Activated CD8-positive, alpha-beta memory T cell treated with anti-CD3 and anti-CD28 coated beads, Interleukin-2, amount 10 ng/mL, durations not matched to agents 7 days and 5 days (primary cell): ENCODE data around the gene FCHO2. TPM values are rescaled to one million over a fixed set of nuclear protein-coding genes. Genes with fewer than 3 reads are reported as not detected.

Experiments
- ATAC-seq: fragments of 150-1000 bp; cut with Tn5 transposase; one replicate; pipeline ENCODE4 v1.10.0; 2021; ENCODE audit warnings: moderate library complexity
- CTCF ChIA-PET: fragments of 350-600 bp; sonication (Branson Sonifier 250); formaldehyde crosslinking; loops from one replicate; lab custom pipeline; 2021; ENCODE audit warnings: antibody characterized with exemption; lab: Charles Lee
- DNase-seq: peaks from one replicate; pipeline ENCODE4 v3.0.0-alpha.2; 2020
- H3K27ac Mint-ChIP-seq: one replicate; pipeline ENCODE4 v1.8.0; 2021; ENCODE audit warnings: mild to moderate bottlenecking, mixed read lengths
- H3K27me3 Mint-ChIP-seq: one replicate; pipeline ENCODE4 v1.8.0; 2021; ENCODE audit warnings: mixed read lengths
- H3K36me3 Mint-ChIP-seq: one replicate; pipeline ENCODE4 v1.8.0; 2021; ENCODE audit warnings: mild to moderate bottlenecking, mixed read lengths
- H3K4me1 Mint-ChIP-seq: one replicate; pipeline ENCODE4 v1.8.0; 2021; ENCODE audit warnings: mixed read lengths
- H3K4me3 Mint-ChIP-seq: one replicate; pipeline ENCODE4 v1.8.0; 2021; ENCODE audit warnings: mild to moderate bottlenecking, moderate library complexity, mixed read lengths
- H3K9me3 Mint-ChIP-seq: one replicate; pipeline ENCODE4 v1.8.0; 2022; ENCODE audit warnings: low read depth, mixed read lengths
- total RNA-seq, 2 experiments: library from RNA; stranded (reverse); gene quantifications; one replicate each; pipeline ENCODE4 v1.2.3, GENCODE V29; 2021

Gene FCHO2
- total RNA-seq, 2 experiments from 2014 or later: 2.1 to 2.8 TPM

GRCh38 chr5:73027361-73027760 is 71.5 kb downstream of the FCHO2 start:
- Mint-ChIP-seq H3K36me3 (no peaks in the 10 kb centered on the region), H3K9me3 (no peaks in the 10 kb centered on the region), H3K4me3 (no peak overlapping the region), H3K27ac (no peak overlapping the region), H3K4me1 (no peaks in the 10 kb centered on the region), H3K27me3 (no peaks in the 10 kb centered on the region)
- ATAC-seq (no peak), DNase-seq (no peak)
- CTCF ChIA-PET: no interaction called here

DNA sequence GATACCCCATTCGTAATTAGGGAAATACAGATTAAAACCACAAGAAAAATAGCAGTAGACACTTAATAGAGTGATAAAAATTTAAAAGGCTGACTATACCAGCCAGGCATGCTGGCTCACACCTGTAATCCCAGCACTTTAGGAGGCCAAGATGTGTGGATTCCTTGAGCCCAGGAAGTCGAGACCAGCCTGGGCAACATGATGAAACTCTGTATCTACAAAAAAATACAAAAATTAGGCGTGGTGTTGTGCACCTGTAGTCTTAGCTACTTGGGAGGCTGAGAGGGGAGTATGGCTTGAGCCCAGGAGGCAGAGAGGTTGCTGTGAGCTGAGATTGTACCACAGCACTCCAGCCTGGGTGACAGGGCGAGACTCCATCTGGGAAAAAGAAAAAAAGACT is 72.0 kb downstream of the FCHO2 start:
- no peak for ATAC-seq
- no peaks in the 10 kb centered on the region for H3K9me3 Mint-ChIP-seq
- CTCF ChIA-PET: no interaction called here
- DNase-seq: no peak
- H3K4me3 Mint-ChIP-seq: no peak overlapping the region
- no peaks in the 10 kb centered on the region for H3K4me1 Mint-ChIP-seq
- H3K27me3 Mint-ChIP-seq: no peaks in the 10 kb centered on the region
- no peak overlapping the region for H3K27ac Mint-ChIP-seq
- no peaks in the 10 kb centered on the region for H3K36me3 Mint-ChIP-seq

DNA sequence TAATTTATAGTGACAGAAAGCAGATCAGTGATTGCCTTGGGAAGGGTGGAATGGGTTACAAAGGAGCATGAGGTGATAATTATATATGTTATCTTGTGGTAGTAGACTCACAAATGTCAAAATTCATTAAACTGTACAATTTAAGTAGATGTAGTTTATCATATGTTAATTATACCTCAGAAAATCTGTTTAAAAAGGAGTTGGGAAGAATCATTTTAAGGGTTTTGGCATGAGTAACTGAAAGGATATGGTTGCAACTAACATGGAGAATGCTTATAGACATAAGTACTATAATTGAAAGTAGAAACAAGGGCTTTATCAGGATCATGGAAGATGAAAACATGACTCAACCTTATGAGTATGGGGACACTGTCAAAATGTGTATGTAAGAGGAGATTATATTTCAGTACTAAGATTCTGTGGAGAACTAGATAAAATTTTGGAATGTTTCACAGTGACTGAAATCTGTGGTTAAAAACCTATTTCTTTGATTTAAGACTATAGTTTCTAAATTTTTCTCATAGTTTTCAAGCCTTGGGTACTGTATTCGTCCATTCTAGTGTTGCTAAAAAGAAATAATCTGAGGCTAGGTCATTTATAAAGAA is 73.3 kb downstream of the FCHO2 start:
- no peaks in the 10 kb centered on the region for H3K36me3 Mint-ChIP-seq

GRCh38 chr5:73030531-73030930 is 74.7 kb downstream of the FCHO2 start:
- no peak overlapping the region for H3K4me3 Mint-ChIP-seq
- no peaks in the 10 kb centered on the region for H3K9me3 Mint-ChIP-seq
- H3K27me3 Mint-ChIP-seq: no peaks in the 10 kb centered on the region
- H3K4me1 Mint-ChIP-seq: no peaks in the 10 kb centered on the region
- no peak overlapping the region for H3K27ac Mint-ChIP-seq
- no peak for ATAC-seq
- H3K36me3 Mint-ChIP-seq: no peaks in the 10 kb centered on the region
- no peak for DNase-seq
- CTCF ChIA-PET: no interaction called here

More for the DNA sequence above, 73.3 kb downstream of the FCHO2 start:
- no peak overlapping the region for H3K4me3 Mint-ChIP-seq
- no peaks in the 10 kb centered on the region for H3K4me1 Mint-ChIP-seq
- CTCF ChIA-PET: no interaction called here
- ATAC-seq (no peak), DNase-seq (no peak)
- H3K9me3 Mint-ChIP-seq: no peaks in the 10 kb centered on the region
- H3K27ac Mint-ChIP-seq: no peak overlapping the region
- no peaks in the 10 kb centered on the region for H3K27me3 Mint-ChIP-seq

DNA sequence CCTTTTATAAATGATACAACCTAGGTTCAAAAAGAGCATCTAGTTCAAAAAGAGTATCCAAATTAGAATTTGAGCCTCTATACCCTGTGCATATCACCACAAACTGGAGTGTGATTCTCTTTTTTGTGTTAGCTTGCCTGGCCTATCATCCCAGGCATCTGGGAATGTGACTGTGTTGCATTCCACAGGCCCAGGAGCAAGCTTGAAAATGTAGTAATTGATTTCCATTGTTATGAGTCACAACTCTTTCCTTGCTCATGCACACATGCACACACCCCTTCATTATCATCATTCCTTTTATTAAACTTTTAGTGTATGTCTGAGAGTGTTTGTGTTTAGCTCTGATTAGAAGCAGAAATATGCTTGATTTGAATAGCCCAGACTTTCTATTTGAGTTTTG is 75.2 kb downstream of the FCHO2 start:
- CTCF ChIA-PET: no interaction called here
- H3K4me3 Mint-ChIP-seq: no peak overlapping the region
- DNase-seq (no peak), ATAC-seq (no peak)
- H3K27me3 Mint-ChIP-seq: no peaks in the 10 kb centered on the region
- no peaks in the 10 kb centered on the region for H3K4me1 Mint-ChIP-seq
- H3K36me3 Mint-ChIP-seq: no peaks in the 10 kb centered on the region
- H3K9me3 Mint-ChIP-seq: no peaks in the 10 kb centered on the region
- no peak overlapping the region for H3K27ac Mint-ChIP-seq

DNA sequence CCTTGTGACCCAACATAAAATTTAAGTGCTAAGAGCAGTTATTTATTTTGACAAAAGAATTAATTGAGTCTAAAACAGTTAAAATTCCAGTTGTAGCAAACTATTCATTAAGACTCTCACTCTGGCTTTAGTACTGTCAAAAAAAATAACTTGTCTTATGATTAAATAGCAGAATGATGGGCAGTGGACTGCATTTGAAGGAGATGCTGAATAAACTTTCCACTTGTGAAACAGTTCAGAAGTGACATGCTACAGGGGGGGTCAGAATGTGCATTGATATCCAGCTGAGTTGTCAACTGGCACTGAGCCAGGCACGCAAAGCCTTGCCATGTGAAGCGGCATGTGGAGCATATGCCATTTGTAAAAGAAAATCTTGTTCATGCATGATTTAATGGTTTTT is 76.0 kb downstream of the FCHO2 start:
- H3K27ac Mint-ChIP-seq: no peak overlapping the region
- no peaks in the 10 kb centered on the region for H3K36me3 Mint-ChIP-seq
- CTCF ChIA-PET: no interaction called here
- H3K27me3 Mint-ChIP-seq: no peaks in the 10 kb centered on the region
- DNase-seq (no peak), ATAC-seq (no peak)
- no peak overlapping the region for H3K4me3 Mint-ChIP-seq
- H3K9me3 Mint-ChIP-seq: no peaks in the 10 kb centered on the region
- H3K4me1 Mint-ChIP-seq: no peaks in the 10 kb centered on the region

GRCh38 chr5:73032635-73033034 is 76.8 kb downstream of the FCHO2 start:
- no peak for ATAC-seq
- no peaks in the 10 kb centered on the region for H3K4me1 Mint-ChIP-seq
- H3K27ac Mint-ChIP-seq: no peak overlapping the region
- H3K27me3 Mint-ChIP-seq: no peaks in the 10 kb centered on the region
- DNase-seq: no peak
- no peaks in the 10 kb centered on the region for H3K9me3 Mint-ChIP-seq
- H3K36me3 Mint-ChIP-seq: no peaks in the 10 kb centered on the region
- H3K4me3 Mint-ChIP-seq: no peak overlapping the region
- CTCF ChIA-PET: interaction anchor here (1.0 kb wide), 1 partner anchor 183 kb away, joined by 3 read pairs; no protein-coding TSS in a partner anchor

DNA sequence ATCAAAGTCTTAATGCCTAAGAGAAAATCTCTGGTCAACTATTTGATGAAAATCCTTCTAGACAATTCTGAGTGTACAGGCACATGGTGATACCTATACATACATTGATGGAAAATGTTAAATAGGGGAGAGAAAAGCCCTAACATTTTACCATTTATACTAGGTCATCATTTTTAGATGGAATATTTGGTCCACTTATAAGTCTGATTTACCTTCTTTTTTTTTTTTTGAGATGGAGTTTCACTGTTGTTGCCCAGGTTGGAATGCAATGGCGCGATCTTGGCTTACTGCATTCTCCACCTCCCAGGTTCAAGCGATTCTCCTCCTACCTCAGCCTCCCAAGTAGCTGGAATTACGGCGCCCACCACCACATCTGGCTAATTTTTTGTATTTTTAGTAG is 81.7 kb downstream of the FCHO2 start:
- Mint-ChIP-seq H3K4me3 (no peak overlapping the region), H3K36me3 (no peaks in the 10 kb centered on the region), H3K27me3 (no peaks in the 10 kb centered on the region), H3K9me3 (no peaks in the 10 kb centered on the region), H3K4me1 (no peaks in the 10 kb centered on the region), H3K27ac (no peak overlapping the region)
- DNase-seq (no peak), ATAC-seq (no peak)
- CTCF ChIA-PET: no interaction called here

DNA sequence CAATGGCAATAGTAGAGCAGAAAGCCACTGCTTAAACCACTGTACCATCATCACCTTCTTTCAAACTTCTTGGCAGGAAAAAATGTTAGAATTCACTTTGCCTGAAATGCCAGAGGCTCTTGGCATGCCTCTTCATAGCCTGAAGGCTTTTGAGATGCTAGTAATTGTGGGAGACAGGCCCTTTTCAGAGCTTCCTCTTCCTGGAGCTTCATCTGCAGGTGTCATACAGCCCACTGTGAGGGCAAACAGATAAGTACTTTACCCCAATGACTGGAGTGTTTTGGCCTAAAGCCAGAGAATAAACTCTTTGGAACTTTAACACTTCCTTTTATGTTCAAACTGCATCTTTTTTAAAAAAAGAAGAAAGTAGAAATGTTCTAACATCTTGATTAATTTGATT is 83.2 kb downstream of the FCHO2 start:
- Mint-ChIP-seq H3K27me3 (no peaks in the 10 kb centered on the region), H3K9me3 (no peaks in the 10 kb centered on the region), H3K36me3 (no peaks in the 10 kb centered on the region), H3K4me1 (no peaks in the 10 kb centered on the region), H3K4me3 (no peak overlapping the region), H3K27ac (no peak overlapping the region)
- ATAC-seq: no peak
- CTCF ChIA-PET: no interaction called here
- no peak for DNase-seq

DNA sequence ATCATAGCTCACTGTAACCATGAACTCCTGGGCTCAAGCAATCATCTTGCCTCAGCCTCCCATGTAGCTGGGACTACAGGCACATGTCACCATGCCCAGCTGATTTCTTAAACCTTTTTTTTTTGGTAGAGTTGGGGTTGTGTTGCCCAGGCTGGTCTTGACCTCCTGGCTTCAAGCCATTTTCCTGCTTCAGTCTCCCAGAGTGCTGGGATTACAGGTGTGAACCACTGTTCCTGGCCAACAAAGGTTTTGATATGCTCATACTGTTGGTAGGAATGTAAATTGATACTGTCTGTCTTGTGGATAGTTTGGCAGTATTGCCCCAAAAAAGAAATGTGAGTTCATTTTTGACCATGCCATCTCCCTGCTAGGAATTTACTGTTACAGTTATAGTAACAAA is 87.2 kb downstream of the FCHO2 start:
- Mint-ChIP-seq H3K4me1 (no peaks in the 10 kb centered on the region), H3K9me3 (no peaks in the 10 kb centered on the region), H3K27ac (no peak overlapping the region), H3K36me3 (no peaks in the 10 kb centered on the region), H3K27me3 (no peaks in the 10 kb centered on the region), H3K4me3 (no peak overlapping the region)
- DNase-seq (no peak), ATAC-seq (no peak)
- CTCF ChIA-PET: no interaction called here

- Mint-ChIP-seq H3K36me3 (no peaks in the 10 kb centered on the region), H3K4me3 (no peak overlapping the region), H3K27ac (no peak overlapping the region), H3K4me1 (no peaks in the 10 kb centered on the region), H3K9me3 (no peaks in the 10 kb centered on the region), H3K27me3 (no peaks in the 10 kb centered on the region)
- no peak for DNase-seq
- CTCF ChIA-PET: no interaction called here
- ATAC-seq: no peak
Measured at GRCh38 chr5:73044546-73044945, 88.7 kb downstream of the FCHO2 start.

GRCh38 chr5:73045623-73046022 is 89.8 kb downstream of the FCHO2 start:
- H3K9me3 Mint-ChIP-seq: no peaks in the 10 kb centered on the region
- no peak overlapping the region for H3K4me3 Mint-ChIP-seq
- no peaks in the 10 kb centered on the region for H3K4me1 Mint-ChIP-seq
- no peak for ATAC-seq
- no peaks in the 10 kb centered on the region for H3K27me3 Mint-ChIP-seq
- H3K36me3 Mint-ChIP-seq: no peaks in the 10 kb centered on the region
- CTCF ChIA-PET: no interaction called here
- DNase-seq: no peak
- H3K27ac Mint-ChIP-seq: no peak overlapping the region

GRCh38 chr5:73061593-73061992 is 105.8 kb downstream of the FCHO2 start:
- CTCF ChIA-PET: no interaction called here

DNA sequence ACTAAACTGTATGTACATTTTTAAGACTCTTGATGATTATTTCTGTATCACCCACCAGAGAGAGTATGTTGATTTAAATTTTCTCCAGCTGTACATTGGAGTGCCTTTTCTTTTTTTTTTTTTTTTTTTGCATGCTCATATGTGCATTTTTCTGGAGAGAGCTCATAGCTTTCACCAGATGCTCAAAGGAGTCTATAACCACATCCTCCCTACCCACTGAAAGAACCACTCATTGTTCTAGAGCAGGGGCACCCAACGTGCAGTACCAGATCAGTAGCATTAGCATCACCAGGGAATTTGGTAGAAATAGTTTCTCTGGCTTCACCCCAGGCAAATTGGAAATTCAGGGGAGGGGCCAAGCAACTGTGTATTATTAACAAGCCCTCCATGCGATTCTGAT is 110.6 kb downstream of the FCHO2 start:
- CTCF ChIA-PET: no interaction called here
- DNase-seq (peak; percentile 41), ATAC-seq (peak; percentile 42)
- Mint-ChIP-seq H3K27ac (no peak overlapping the region), H3K27me3 (no peaks in the 10 kb centered on the region), H3K4me3 (no peak overlapping the region), H3K36me3 (no peaks in the 10 kb centered on the region), H3K4me1 (peaks cover 4% of the 10 kb centered on the region), H3K9me3 (no peaks in the 10 kb centered on the region)

More at GRCh38 chr5:73061593-73061992, 105.8 kb downstream of the FCHO2 start:
- ATAC-seq (no peak), DNase-seq (no peak)
- H3K4me1 Mint-ChIP-seq: peaks cover 4% of the 10 kb centered on the region
- no peaks in the 10 kb centered on the region for H3K9me3 Mint-ChIP-seq
- H3K27me3 Mint-ChIP-seq: no peaks in the 10 kb centered on the region
- H3K36me3 Mint-ChIP-seq: no peaks in the 10 kb centered on the region
- no peak overlapping the region for H3K4me3 Mint-ChIP-seq
- H3K27ac Mint-ChIP-seq: no peak overlapping the region

DNA sequence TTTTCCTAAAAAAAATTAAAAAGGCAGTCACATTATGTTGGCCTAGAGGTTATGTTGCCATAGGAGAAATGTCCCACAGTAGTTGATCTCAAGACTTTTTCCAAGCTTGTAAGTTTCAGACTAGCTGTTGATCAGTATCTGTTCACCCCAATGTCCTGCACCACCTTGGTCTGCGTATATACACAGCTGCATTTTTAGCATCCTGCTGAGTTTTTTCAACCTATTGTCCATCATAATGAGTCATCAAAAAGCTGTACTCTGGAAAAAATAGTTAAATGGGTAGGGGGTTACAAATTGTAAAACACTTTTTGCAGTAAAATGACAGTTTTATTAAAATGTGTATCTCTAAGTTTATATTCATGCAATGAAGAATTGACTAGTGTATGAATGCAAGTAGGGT is 111.4 kb downstream of the FCHO2 start:
- ATAC-seq (no peak), DNase-seq (no peak)
- Mint-ChIP-seq H3K27ac (no peak overlapping the region), H3K4me1 (peaks cover 4% of the 10 kb centered on the region), H3K9me3 (no peaks in the 10 kb centered on the region), H3K36me3 (no peaks in the 10 kb centered on the region), H3K27me3 (no peaks in the 10 kb centered on the region), H3K4me3 (no peak overlapping the region)
- CTCF ChIA-PET: no interaction called here
